Neural cell (in vitro differentiated cells): ENCODE measurements around the gene CATSPERE.

Experiments
- EP300 ChIP-seq: fragments of 450-650 bp; conservative IDR thresholded peaks from 2 replicates; pipeline ENCODE4 v1.6.1; 2014; ENCODE audit warnings: antibody characterized with exemption, mild to moderate bottlenecking, moderate library complexity; ENCODE audit not compliant: poor library complexity, severe bottlenecking
- TF ChIP-seq, protein P1 (sequence below): fragments of 450-650 bp; IDR thresholded peaks from 2 replicates; pipeline ENCODE4 v1.5.1; 2014; ENCODE audit warnings: antibody characterized with exemption, mild to moderate bottlenecking, moderate library complexity; ENCODE audit not compliant: poor library complexity, severe bottlenecking
- TF ChIP-seq, protein P2 (sequence below): IDR thresholded peaks from 2 replicates; pipeline ENCODE4 v1.6.1; 2012; ENCODE audit warnings: borderline replicate concordance

GRCh38 chr1:244515680-244516079, 54.6 kb downstream of the CATSPERE start:
- TF ChIP-seq, protein P1, sequence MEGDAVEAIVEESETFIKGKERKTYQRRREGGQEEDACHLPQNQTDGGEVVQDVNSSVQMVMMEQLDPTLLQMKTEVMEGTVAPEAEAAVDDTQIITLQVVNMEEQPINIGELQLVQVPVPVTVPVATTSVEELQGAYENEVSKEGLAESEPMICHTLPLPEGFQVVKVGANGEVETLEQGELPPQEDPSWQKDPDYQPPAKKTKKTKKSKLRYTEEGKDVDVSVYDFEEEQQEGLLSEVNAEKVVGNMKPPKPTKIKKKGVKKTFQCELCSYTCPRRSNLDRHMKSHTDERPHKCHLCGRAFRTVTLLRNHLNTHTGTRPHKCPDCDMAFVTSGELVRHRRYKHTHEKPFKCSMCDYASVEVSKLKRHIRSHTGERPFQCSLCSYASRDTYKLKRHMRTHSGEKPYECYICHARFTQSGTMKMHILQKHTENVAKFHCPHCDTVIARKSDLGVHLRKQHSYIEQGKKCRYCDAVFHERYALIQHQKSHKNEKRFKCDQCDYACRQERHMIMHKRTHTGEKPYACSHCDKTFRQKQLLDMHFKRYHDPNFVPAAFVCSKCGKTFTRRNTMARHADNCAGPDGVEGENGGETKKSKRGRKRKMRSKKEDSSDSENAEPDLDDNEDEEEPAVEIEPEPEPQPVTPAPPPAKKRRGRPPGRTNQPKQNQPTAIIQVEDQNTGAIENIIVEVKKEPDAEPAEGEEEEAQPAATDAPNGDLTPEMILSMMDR: no peak
- TF ChIP-seq, protein P2, sequence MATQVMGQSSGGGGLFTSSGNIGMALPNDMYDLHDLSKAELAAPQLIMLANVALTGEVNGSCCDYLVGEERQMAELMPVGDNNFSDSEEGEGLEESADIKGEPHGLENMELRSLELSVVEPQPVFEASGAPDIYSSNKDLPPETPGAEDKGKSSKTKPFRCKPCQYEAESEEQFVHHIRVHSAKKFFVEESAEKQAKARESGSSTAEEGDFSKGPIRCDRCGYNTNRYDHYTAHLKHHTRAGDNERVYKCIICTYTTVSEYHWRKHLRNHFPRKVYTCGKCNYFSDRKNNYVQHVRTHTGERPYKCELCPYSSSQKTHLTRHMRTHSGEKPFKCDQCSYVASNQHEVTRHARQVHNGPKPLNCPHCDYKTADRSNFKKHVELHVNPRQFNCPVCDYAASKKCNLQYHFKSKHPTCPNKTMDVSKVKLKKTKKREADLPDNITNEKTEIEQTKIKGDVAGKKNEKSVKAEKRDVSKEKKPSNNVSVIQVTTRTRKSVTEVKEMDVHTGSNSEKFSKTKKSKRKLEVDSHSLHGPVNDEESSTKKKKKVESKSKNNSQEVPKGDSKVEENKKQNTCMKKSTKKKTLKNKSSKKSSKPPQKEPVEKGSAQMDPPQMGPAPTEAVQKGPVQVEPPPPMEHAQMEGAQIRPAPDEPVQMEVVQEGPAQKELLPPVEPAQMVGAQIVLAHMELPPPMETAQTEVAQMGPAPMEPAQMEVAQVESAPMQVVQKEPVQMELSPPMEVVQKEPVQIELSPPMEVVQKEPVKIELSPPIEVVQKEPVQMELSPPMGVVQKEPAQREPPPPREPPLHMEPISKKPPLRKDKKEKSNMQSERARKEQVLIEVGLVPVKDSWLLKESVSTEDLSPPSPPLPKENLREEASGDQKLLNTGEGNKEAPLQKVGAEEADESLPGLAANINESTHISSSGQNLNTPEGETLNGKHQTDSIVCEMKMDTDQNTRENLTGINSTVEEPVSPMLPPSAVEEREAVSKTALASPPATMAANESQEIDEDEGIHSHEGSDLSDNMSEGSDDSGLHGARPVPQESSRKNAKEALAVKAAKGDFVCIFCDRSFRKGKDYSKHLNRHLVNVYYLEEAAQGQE: no peak
- TF ChIP-seq EP300: no peak
